Hematopoietic multipotent progenitor cell treated with erythropoietin and hydrocortisone succinate and interleukin-3 and kit ligand, for 4 days (in vitro differentiated cells): ENCODE data around the gene PCDHB13.
"Not testable (repeated sequence)": the region's sequence is repeated elsewhere in the genome, so short reads cannot be mapped to it uniquely, and the experiment has no call there.

Experiments used
- DNase-seq: peaks from one replicate; pipeline ENCODE4 v3.0.0-alpha.2; 2015

PCDHB13 gene

DNA sequence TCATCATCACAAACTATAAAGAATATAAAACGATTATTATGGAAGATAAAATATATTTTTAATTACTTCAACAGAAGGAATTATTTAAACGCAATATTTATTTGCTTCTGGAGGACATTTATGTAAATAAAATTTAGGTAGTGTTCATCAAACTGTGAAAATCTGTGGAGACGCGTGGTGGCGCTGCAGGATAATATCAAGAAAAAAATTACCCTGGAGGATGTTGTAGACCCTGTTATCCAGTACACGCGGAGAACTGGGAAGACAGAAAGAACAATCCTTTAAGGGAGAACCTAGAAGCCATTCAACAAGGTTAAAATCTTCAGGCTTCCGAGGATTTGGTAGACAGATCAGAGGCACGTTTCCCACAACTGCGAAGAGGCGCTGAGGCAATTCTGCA is 5.2 kb upstream of the PCDHB13 start, which contains the start of gene PCDHB12:
Gene PCDHB12 (plus strand): TSS at position 242 of the 400 bp plus-strand sequence. CDS start 189 bp downstream, outside the sequence.
- peak; percentile 3 for DNase-seq

DNA sequence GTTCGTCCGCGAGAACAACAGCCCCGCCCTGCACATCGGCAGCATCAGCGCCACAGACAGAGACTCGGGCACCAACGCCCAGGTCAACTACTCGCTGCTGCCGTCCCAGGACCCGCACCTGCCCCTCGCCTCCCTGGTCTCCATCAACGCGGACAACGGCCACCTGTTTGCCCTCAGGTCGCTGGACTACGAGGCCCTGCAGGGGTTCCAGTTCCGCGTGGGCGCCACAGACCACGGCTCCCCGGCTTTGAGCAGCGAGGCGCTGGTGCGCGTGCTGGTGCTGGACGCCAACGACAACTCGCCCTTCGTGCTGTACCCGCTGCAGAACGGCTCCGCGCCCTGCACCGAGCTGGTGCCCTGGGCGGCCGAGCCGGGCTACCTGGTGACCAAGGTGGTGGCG is 3.4 kb upstream of the PCDHB13 start:
- DNase-seq, result not testable (repeated sequence)

DNA sequence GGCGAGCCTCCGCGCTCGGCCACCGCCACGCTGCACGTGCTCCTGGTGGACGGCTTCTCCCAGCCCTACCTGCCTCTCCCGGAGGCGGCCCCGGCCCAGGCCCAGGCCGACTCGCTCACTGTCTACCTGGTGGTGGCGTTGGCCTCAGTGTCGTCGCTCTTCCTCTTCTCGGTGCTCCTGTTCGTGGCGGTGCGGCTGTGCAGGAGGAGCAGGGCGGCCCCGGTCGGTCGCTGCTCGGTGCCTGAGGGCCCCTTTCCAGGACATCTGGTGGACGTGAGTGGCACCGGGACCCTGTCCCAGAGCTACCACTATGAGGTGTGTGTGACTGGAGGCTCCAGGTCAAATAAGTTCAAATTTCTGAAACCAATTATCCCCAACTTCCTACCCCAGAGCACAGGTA is 2.9 kb upstream of the PCDHB13 start:
- DNase-seq, result not testable (repeated sequence)

DNA sequence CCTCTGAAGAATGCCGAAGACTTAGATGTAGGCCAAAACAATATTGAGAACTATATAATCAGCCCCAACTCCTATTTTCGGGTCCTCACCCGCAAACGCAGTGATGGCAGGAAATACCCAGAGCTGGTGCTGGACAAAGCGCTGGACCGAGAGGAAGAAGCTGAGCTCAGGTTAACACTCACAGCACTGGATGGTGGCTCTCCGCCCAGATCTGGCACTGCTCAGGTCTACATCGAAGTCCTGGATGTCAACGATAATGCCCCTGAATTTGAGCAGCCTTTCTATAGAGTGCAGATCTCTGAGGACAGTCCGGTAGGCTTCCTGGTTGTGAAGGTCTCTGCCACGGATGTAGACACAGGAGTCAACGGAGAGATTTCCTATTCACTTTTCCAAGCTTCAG is 864 bp downstream of the PCDHB13 start:
- DNase-seq, result not testable (repeated sequence)

DNA sequence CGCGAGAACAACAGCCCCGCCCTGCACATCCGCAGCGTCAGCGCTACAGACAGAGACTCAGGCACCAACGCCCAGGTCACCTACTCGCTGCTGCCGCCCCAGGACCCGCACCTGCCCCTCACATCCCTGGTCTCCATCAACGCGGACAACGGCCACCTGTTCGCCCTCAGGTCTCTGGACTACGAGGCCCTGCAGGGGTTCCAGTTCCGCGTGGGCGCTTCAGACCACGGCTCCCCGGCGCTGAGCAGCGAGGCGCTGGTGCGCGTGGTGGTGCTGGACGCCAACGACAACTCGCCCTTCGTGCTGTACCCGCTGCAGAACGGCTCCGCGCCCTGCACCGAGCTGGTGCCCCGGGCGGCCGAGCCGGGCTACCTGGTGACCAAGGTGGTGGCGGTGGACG is 1.8 kb downstream of the PCDHB13 start:
- DNase-seq, result not testable (repeated sequence)

DNA sequence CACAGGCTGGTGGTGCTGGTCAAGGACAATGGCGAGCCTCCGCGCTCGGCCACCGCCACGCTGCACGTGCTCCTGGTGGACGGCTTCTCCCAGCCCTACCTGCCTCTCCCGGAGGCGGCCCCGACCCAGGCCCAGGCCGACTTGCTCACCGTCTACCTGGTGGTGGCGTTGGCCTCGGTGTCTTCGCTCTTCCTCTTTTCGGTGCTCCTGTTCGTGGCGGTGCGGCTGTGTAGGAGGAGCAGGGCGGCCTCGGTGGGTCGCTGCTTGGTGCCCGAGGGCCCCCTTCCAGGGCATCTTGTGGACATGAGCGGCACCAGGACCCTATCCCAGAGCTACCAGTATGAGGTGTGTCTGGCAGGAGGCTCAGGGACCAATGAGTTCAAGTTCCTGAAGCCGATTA is 2.3 kb downstream of the PCDHB13 start:
- DNase-seq, result not testable (repeated sequence)

DNA sequence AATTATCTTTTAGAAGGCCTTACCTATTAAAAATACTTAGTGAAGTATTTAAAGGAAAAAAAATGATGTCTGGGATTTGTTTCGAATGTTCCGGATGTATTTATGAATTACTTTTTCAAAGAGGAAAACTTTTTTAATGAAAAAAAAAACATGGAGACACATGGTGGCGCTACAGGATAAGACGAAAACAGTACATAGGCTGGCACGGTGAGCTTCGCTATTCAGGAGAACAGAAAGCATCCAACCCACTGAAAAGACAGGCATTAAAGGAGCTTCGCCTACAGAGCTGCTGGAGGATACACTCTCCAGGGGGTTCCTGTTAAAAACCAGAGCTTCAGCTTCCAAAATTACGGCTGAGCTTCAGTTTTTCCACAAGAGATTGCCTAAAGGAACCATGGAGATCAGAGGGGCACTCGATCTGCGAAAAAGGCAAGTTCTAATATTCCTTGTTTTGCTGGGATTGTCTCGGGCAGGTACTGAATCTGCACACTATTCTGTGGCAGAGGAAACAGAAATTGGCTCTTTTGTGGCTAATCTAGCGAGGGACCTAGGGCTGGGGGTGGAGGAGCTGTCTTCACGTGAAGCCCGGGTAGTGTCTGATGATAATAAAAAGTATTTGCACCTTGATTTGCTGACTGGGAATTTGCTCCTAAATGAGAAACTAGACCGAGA is 9.5 kb downstream of the PCDHB13 start, which contains the start of gene PCDHB14:
Gene PCDHB14 (plus strand): TSS at position 232 of the 672 bp plus-strand sequence. CDS start 163 bp downstream, at position 395.
- peak; percentile 38 for DNase-seq

DNA sequence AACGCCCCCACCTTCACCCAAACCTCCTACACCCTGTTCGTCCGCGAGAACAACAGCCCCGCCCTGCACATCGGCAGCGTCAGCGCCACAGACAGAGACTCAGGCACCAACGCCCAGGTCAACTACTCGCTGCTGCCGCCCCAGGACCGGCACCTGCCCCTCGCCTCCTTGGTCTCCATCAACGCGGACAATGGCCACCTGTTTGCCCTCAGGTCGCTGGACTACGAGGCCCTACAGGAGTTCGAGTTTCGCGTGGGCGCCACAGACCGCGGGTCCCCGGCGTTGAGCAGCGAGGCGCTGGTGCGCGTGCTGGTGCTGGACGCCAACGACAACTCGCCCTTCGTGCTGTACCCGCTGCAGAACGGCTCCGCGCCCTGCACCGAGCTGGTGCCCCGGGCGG is 11.1 kb downstream of the PCDHB13 start:
- DNase-seq, result not testable (repeated sequence)

DNA sequence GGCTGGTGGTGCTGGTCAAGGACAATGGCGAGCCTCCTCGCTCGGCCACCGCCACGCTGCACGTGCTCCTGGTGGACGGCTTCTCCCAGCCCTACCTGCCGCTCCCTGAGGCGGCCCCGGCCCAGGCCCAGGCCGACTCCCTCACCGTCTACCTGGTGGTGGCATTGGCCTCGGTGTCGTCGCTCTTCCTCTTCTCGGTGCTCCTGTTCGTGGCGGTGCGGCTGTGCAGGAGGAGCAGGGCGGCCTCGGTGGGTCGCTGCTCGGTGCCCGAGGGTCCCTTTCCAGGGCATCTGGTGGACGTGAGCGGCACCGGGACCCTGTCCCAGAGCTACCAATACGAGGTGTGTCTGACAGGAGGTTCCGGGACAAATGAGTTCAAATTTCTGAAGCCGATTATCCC is 11.7 kb downstream of the PCDHB13 start:
- not testable (repeated sequence) for DNase-seq

DNA sequence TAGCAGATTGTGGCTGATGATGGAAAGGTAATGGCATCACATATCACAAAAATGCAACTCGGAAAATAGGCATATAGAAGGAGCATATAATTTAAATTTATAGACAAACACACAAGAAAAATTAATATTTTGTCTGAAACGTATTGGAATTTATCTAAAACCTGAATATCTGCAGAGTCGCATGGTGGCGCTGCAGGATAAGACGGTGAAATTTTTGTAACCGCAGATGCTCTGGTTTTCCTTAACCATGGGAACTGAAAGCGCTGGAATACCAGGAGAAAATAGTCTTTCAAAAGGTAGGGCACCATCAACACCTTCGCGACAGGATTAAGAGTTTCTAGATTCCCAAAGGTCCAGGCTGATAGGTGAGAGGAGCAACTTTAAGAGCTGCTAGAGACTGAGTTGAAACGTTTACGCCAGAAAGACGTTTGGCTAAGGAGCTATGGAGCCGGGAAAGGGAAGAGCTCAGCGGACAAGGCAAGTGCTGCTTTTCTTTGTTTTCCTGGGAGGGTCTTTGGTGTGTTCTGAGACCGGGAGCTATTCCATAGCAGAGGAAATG is 20.5 kb downstream of the PCDHB13 start:
- no peak for DNase-seq

DNA sequence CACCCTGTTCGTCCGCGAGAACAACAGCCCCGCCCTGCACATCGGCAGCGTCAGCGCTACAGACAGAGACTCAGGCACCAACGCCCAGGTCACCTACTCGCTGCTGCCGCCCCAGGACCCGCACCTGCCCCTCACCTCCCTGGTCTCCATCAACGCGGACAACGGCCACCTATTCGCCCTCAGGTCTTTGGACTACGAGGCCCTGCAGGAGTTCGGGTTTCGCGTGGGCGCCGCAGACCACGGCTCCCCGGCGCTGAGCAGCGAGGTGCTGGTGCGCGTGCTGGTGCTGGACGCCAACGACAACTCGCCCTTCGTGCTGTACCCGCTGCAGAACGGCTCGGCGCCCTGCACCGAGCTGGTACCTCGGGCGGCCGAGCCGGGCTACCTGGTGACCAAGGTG is 22.2 kb downstream of the PCDHB13 start:
- DNase-seq, result not testable (repeated sequence)

DNA sequence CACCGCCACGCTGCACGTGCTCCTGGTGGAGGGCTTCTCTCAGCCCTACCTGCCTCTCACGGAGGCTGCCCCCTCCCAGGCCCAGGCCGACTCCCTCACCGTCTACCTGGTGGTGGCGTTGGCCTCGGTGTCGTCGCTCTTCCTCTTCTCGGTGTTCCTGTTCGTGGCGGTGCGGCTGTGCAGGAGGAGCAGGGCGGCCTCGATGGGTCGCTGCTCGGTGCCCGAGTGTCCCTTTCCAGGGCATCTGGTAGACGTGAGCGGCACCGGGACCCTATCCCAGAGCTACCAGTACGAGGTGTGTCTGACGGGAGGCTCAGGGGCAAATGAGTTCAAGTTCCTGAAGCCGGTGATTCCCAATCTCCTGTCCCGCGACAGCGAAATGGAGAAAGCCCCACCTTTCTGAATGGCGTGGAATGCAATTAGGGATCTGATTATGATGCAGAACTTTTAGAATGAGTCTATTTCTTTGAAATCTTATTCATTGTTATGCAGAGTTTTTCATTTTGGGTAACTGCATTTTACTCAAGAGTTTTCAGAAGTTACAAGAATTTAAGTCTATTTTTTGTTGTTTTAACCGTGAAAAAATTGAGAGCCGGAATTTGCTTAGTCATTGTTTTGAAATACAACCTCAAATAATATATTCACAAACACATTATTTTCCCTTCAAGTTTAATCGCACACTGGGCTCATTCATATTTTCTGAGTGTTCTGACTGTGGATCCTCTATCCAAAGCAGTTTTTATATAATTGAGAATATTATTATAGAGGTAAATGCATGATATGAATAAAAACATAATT is 23.0 kb downstream of the PCDHB13 start:
- no peak for DNase-seq

DNA sequence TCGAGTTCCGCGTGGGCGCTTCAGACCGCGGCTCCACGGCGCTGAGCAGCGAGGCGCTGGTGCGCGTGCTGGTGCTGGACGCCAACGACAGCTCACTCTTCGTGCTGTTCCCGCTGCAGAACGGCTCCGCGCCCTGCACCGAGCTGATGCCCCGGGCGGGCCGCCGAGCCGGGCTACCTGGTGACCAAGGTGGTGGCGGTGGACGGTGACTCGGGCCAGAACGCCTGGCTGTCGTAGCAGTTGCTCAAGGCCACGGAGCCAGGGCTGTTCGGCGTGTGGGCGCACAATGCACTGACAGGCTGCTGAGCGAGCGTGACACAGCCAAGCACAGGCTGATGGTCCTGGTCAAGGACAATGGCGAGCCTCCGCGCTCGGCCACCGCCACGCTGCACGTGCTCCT is 27.8 kb downstream of the PCDHB13 start:
- no peak for DNase-seq

DNA sequence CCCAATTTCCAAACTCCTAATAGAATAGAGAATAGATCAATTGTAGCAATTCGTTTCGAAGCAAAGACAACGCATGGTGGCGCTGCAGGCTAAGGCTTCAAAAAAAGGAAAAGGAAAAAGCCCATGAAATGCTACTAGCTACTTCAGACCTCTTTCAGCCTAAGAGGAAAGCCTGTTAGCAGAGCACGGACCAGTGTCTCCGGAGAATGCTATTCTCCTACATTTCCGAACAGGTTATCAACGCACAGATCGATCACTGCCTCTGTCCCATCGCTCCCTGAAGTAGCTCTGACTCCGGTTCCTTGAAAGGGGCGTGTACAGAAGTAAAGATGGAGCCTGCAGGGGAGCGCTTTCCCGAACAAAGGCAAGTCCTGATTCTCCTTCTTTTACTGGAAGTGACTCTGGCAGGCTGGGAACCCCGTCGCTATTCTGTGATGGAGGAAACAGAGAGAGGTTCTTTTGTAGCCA is 31.6 kb downstream of the PCDHB13 start, which contains the start of gene PCDHB15:
Gene PCDHB15 (plus strand): TSS at position 146 of the 468 bp plus-strand sequence. CDS start 184 bp downstream, at position 330.
- DNase-seq, result peak; percentile 29

DNA sequence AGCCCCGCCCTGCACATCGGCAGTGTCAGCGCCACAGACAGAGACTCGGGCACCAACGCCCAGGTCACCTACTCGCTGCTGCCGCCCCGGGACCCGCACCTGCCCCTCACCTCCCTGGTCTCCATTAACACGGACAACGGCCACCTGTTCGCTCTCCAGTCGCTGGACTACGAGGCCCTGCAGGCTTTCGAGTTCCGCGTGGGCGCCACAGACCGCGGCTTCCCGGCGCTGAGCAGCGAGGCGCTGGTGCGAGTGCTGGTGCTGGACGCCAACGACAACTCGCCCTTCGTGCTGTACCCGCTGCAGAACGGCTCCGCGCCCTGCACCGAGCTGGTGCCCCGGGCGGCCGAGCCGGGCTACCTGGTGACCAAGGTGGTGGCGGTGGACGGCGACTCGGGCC is 33.3 kb downstream of the PCDHB13 start:
- not testable (repeated sequence) for DNase-seq

DNA sequence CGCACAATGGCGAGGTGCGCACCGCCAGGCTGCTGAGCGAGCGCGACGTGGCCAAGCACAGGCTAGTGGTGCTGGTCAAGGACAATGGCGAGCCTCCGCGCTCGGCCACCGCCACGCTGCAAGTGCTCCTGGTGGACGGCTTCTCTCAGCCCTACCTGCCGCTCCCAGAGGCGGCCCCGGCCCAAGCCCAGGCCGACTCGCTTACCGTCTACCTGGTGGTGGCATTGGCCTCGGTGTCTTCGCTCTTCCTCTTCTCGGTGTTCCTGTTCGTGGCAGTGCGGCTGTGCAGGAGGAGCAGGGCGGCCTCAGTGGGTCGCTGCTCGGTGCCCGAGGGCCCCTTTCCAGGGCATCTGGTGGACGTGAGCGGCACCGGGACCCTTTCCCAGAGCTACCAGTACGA is 33.7 kb downstream of the PCDHB13 start:
- not testable (repeated sequence) for DNase-seq

DNA sequence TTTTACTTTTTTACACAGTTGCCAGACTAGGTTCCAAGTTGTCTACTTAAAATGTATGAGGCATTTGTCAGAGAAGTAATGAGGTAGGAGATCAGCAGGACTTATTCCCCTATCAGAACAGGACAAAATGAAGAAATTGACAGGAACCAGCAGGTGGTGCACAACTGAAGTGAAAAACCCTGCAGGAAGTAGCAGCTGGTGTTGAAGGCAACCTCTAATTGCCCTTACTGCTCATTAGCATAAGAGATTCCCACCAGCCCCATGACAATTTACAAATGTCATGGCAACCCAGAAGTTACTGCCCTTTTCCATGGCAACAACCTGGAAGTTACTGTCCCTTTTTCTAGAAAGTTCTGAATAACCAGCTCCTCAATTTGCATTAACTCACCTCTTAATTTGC is 36.9 kb downstream of the PCDHB13 start:
- no peak for DNase-seq

DNA sequence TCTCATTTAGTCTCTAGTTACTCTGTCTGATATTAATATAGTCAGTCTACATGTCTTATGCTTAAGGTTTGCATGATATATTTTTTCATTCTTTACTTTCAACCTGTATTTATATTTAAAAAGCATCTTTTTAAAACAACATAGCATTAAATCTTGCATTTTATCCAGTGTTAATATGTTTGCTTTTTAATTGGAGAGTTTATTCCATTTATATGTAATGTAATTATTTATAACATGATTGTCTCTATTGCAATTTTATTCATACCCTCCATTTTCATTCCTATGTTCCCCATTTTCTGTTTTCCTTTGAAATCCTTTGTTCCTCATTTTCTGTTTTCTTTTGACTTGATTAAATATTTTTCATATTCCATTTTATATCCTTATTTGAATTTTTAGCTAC is 44.7 kb downstream of the PCDHB13 start:
- no peak for DNase-seq

DNA sequence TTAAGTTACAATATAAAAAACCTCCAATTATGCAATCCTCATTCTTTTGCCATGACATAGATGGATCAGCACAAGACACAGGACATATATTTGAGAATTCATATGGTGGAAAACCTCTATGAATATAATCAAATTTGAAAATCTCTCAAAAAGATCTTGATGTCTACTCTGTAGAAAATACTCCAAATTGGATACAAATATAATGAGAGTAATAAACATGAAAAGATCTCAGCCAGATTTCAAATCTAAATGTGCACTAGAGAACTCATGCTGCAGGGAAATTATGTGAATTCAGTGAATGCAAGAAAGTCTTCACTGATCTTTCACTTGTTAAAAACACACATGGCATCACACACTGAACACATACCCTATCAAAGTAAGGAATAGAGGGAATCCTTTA is 45.2 kb downstream of the PCDHB13 start:
- DNase-seq, result no peak

DNA sequence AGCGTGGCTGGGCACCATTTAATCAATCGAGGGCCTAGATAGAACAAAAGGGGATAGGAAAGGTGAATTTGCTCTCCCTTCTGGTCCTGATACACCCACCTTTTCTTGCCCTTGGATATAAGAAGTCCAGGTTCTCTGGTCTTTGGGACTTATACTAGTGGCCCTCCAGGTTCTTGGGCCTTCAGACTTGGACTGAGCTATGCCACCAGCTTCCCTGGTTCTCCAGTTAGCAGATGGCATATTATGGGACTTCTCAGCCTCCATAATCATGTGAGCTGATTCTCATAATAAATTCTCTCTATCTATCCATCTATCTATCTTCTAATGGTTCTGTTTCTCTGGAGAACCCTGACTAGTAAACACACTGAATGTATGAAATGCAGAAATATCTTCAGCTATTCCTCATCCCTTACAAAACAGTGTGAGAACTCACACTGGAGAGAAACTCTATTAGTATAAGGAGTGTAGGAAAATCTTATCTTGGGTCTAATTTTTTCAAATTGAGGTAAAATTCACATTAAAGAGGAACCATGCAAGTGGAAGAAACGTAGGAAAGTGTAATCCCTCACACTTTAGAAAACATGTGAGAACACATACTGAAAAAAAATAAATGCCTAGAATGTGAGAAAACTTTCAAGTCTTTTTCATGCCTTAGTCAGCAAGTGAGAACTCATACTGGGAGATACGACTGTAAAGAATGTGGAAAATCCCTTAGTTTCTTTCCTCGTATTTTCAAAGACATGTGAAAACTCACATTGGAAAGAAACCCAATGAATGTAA is 46.9 kb downstream of the PCDHB13 start:
- DNase-seq, result peak; percentile 22

DNA sequence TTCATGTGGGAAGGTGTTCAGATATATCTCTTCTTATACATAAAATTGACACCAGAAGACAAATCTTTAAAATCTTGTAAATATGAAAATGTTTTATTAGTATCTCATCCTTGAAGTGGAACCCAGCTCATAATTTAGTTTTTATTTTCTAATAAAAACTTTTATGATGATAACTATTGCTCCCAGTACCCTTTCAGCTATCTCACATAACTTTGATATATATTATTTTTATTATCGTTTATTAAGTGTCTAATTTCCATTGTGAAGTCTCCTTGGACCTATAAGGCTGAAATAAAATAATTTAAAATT is 47.5 kb downstream of the PCDHB13 start:
- DNase-seq, result no peak
